ENCODE measurements around the gene PEX26.
A peak's percentile ranks its signal among the peaks of the same experiment; 100 is the strongest.

The PEX26 gene

GRCh38 chr22:18055619-18056160, 22.1 kb upstream of the PEX26 start:
- Histone ChIP-seq H3K9me3 (no peaks in the 10 kb centered on the region), H3K27ac (peak overlapping the region; percentile 86), H3K36me3 (no peaks in the 10 kb centered on the region), H3K4me1 (peaks cover 0 to 36% (median 28%) of the 10 kb centered on the region in 4 donors), H3K4me3 (no peak overlapping the region), H3K27me3 (no peaks in the 10 kb centered on the region)
- no peak for DNase-seq
- intact Hi-C loops (cut with DNase I; ENCODE audit: low total_unique reads): no loop called here
- TF ChIP-seq CTCF (IDR thresholded peaks at IDR 0.05): no peak

- no peak overlapping the region for H3K4me3 ChIP-seq
- H3K27me3 ChIP-seq: no peaks in the 10 kb centered on the region
- peak overlapping the region; percentile 86 for H3K27ac ChIP-seq
- no peak for TF ChIP-seq CTCF (IDR thresholded peaks at IDR 0.05)
- H3K4me1 ChIP-seq: peaks cover 0 to 41% (median 30%) of the 10 kb centered on the region in 4 donors
- intact Hi-C loops (cut with DNase I; ENCODE audit: low total_unique reads): no loop called here
- H3K9me3 ChIP-seq: no peaks in the 10 kb centered on the region
- no peaks in the 10 kb centered on the region for H3K36me3 ChIP-seq
- no peak for DNase-seq
Measured at GRCh38 chr22:18056161-18056666, 21.6 kb upstream of the PEX26 start.

- Histone ChIP-seq H3K36me3 (no peaks in the 10 kb centered on the region), H3K4me3 (no peak overlapping the region), H3K27me3 (no peaks in the 10 kb centered on the region), H3K4me1 (peaks cover 0 to 48% (median 30%) of the 10 kb centered on the region in 4 donors), H3K9me3 (no peaks in the 10 kb centered on the region), H3K27ac (peak overlapping the region; percentile 86)
- DNase-seq: no peak
- intact Hi-C loops (cut with DNase I; ENCODE audit: low total_unique reads): no loop called here
- no peak for TF ChIP-seq CTCF (IDR thresholded peaks at IDR 0.05)
Measured at GRCh38 chr22:18056807-18057474, 20.8 kb upstream of the PEX26 start.

- Histone ChIP-seq H3K4me3 (no peak overlapping the region), H3K27me3 (no peaks in the 10 kb centered on the region), H3K9me3 (no peaks in the 10 kb centered on the region), H3K27ac (peak overlapping the region; percentile 86), H3K36me3 (no peaks in the 10 kb centered on the region), H3K4me1 (peaks cover 0 to 48% (median 30%) of the 10 kb centered on the region in 4 donors)
- DNase-seq: peak; percentile 92 to 93
- intact Hi-C loops (cut with DNase I; ENCODE audit: low total_unique reads): no loop called here
- no peak for TF ChIP-seq CTCF (IDR thresholded peaks at IDR 0.05)
Measured at GRCh38 chr22:18057568-18058209, 20.1 kb upstream of the PEX26 start.

GRCh38 chr22:18058371-18059093, 19.3 kb upstream of the PEX26 start:
- TF ChIP-seq CTCF (IDR thresholded peaks at IDR 0.05): no peak
- no peaks in the 10 kb centered on the region for H3K27me3 ChIP-seq
- DNase-seq: no peak

More at GRCh38 chr22:18058371-18059093, 19.3 kb upstream of the PEX26 start:
- intact Hi-C loops (cut with DNase I; ENCODE audit: low total_unique reads): no loop called here
- Histone ChIP-seq H3K9me3 (no peaks in the 10 kb centered on the region), H3K36me3 (no peaks in the 10 kb centered on the region), H3K4me1 (peaks cover 0 to 56% (median 34%) of the 10 kb centered on the region in 4 donors), H3K4me3 (no peak overlapping the region), H3K27ac (peak overlapping the region; percentile 86)

Measured in tibial artery (tissue), 4 donors.